Tibial artery (tissue), 4 donors: Measurements from ENCODE around the gene MTX3.

Experiments
- DNase-seq, 2 donors: peaks; one replicate each; pipeline ENCODE4 v3.0.0-alpha.2; 2019
- H3K27ac ChIP-seq, 2 donors: fragments of 200-600 bp; sonication (generic) in 1 of 2; 1 replicate in 1 of 2; 2 replicates in 1 of 2; pipeline ENCODE4 v1.5.1; 2018 to 2019; ENCODE audit warnings: mild to moderate bottlenecking in 1 of 2
- H3K27me3 ChIP-seq, 2 donors: fragments of 200-600 bp; sonication (generic) in 1 of 2; one replicate each; pipeline versions ENCODE4 v1.5.1 to v1.6.0; 2016 to 2019
- H3K36me3 ChIP-seq, 3 donors: fragments of 200-600 bp; sonication (generic) in 2 of 3; one replicate each; pipeline ENCODE4 v1.5.1; 2016 to 2019; ENCODE audit warnings: mild to moderate bottlenecking in 2 of 3
- H3K4me1 ChIP-seq, 4 donors: fragments of 200-600 bp; sonication (generic) in 2 of 4; 1 replicate in 3 of 4; 2 replicates in 1 of 4; pipeline ENCODE4 v1.5.1; 2016 to 2019
- H3K4me3 ChIP-seq, 2 donors: fragments of 200-600 bp; sonication (generic) in 1 of 2; 1 replicate in 1 of 2; 2 replicates in 1 of 2; pipeline ENCODE4 v1.5.1; 2018 to 2019; ENCODE audit warnings: mild to moderate bottlenecking in 2 of 2
- H3K9me3 ChIP-seq, 3 donors: fragments of 200-600 bp; sonication (generic) in 1 of 3; one replicate each; pipeline ENCODE4 v1.5.1; 2016 to 2019
- intact Hi-C: fragments of 100-400 bp; cut with DNase I; formaldehyde crosslinking; loops from one replicate; pipeline ENCODE4 v1.15.0; 2023; ENCODE audit warnings: low total_unique reads
- TF ChIP-seq, protein P1 (sequence below), 2 experiments: fragments of 200-600 bp in 1 of 2; fragments of 450-650 bp in 1 of 2; IDR thresholded peaks; one replicate each; pipeline ENCODE4 v1.5.1; 2017 to 2019; ENCODE audit warnings: antibody characterized with exemption in 2 of 2, mild to moderate bottlenecking in 1 of 2, moderate library complexity in 1 of 2

The MTX3 gene

DNA sequence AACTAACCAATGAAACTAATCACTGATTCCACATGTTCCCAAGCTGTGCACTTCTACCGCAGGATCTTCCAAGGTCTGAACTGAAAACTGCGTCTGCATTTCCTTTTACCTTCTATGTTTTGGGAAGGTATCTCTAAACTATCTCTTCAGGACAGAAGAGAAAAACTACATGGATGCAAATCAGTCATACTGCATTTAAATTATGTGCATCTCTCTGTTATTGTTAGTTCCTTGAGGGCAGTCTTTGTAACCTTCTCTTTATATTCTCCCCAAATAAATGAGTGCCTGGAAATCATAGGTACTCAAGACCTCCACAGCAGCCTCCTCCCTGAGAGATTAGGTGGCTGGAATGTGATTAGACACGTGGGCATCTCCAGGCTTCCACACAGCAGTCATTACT is 17.1 kb downstream of the MTX3 start:
- DNase-seq: no peak
- TF ChIP-seq, protein P1, sequence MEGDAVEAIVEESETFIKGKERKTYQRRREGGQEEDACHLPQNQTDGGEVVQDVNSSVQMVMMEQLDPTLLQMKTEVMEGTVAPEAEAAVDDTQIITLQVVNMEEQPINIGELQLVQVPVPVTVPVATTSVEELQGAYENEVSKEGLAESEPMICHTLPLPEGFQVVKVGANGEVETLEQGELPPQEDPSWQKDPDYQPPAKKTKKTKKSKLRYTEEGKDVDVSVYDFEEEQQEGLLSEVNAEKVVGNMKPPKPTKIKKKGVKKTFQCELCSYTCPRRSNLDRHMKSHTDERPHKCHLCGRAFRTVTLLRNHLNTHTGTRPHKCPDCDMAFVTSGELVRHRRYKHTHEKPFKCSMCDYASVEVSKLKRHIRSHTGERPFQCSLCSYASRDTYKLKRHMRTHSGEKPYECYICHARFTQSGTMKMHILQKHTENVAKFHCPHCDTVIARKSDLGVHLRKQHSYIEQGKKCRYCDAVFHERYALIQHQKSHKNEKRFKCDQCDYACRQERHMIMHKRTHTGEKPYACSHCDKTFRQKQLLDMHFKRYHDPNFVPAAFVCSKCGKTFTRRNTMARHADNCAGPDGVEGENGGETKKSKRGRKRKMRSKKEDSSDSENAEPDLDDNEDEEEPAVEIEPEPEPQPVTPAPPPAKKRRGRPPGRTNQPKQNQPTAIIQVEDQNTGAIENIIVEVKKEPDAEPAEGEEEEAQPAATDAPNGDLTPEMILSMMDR (IDR thresholded peaks at IDR 0.05): no peak
- intact Hi-C loops: no loop called here
- H3K27me3 ChIP-seq: no peaks in the 10 kb centered on the region
- peaks cover 15 to 39% (median 25%) of the 10 kb centered on the region in 3 donors for H3K36me3 ChIP-seq
- no peak overlapping the region for H3K4me3 ChIP-seq
- no peaks in the 10 kb centered on the region for H3K9me3 ChIP-seq
- H3K4me1 ChIP-seq: no peaks in the 10 kb centered on the region
- H3K27ac ChIP-seq: no peak overlapping the region

DNA sequence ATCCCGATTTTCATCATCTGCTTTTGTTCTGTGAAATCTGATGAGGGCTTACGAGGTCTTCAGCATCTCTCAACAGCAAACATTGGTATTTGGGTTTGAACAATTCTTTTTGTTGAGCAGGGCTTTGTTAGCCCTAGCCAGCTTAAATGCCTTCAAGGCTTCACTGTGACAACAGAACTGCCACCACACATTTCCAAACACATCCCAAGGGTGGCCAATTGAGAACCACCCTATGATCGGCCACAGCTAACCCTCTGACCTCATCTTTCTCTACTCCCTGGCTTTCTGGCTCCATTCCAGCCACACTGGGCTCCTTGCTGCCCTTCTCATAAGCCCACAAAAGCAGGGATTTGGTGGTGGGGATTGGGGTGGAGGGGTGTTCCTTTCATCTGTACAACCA is 17.6 kb downstream of the MTX3 start:
- TF ChIP-seq, protein P1 (IDR thresholded peaks at IDR 0.05): no peak
- H3K27me3 ChIP-seq: no peaks in the 10 kb centered on the region

DNA sequence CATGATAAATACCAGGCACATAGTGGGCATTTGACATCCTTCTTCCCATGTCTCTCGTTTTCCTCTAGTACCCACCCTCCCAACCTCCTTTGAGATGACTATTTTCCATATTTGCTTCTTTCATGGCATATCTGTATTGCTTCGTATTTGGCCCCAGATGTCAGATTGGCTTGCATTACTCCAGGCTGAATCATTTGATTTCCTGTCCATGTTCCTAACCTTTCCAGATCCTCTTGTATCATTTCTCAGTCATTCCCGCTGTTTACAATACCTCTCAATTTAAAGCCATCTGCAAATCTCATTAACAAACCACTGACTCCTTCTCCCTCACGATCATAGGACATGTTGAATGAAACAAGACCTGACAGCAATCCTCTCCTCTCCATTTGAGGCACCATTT is 19.9 kb downstream of the MTX3 start:
- Histone ChIP-seq H3K36me3 (peaks cover 0 to 14% (median 7%) of the 10 kb centered on the region in 3 donors), H3K4me3 (no peak overlapping the region), H3K9me3 (no peaks in the 10 kb centered on the region), H3K27me3 (no peaks in the 10 kb centered on the region), H3K4me1 (no peaks in the 10 kb centered on the region), H3K27ac (no peak overlapping the region)
- TF ChIP-seq, protein P1 (IDR thresholded peaks at IDR 0.05): no peak
- no peak for DNase-seq
- intact Hi-C loops: no loop called here

More for the DNA sequence above, 17.6 kb downstream of the MTX3 start:
- intact Hi-C loops: no loop called here
- Histone ChIP-seq H3K4me1 (no peaks in the 10 kb centered on the region), H3K36me3 (peaks cover 13 to 34% (median 23%) of the 10 kb centered on the region in 3 donors), H3K9me3 (no peaks in the 10 kb centered on the region), H3K4me3 (no peak overlapping the region), H3K27ac (no peak overlapping the region)
- DNase-seq: no peak

DNA sequence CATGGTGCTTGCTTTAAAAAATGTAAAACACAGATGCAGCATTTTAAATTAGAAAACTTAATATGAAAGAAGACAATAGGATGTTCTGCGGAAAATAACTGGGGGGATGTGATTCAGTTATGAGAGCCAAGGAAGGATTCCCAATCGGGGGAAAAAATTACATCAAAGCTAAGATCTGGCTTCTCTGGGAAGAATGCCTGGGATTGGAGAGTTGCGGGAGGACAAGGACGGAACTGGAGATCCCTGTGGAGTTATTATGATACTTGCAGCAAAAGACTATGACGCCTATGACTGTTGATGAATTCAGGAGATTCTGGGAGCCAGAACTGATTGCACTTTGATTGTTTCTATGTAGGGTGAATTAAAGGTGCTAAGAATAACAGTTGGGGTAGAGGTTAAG is 24.6 kb downstream of the MTX3 start:
- H3K27me3 ChIP-seq: no peaks in the 10 kb centered on the region
- TF ChIP-seq, protein P1 (IDR thresholded peaks at IDR 0.05): no peak
- no peak for DNase-seq

DNA sequence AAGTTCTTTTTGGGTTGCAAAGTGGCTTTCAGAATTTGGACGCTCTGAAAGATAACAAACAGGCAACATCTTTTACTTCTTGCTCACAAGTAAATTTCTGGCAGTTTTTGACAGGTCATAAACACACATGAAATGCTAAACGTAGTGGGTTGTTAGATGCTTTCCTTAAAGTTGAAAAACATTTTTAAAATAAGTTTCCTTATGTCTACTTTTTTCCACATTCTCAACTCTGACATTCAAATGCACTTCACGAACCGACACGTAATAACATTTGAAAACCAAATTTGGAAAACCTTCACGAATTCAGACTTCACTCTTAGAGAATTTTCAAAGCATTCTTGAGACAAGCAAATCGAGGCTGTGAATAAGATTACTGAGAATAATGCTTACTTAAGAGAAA is 26.9 kb downstream of the MTX3 start:
- intact Hi-C loops: no loop called here
- no peaks in the 10 kb centered on the region for H3K9me3 ChIP-seq
- H3K27ac ChIP-seq: no peak overlapping the region
- H3K27me3 ChIP-seq: no peaks in the 10 kb centered on the region
- no peaks in the 10 kb centered on the region for H3K4me1 ChIP-seq
- TF ChIP-seq, protein P1 (IDR thresholded peaks at IDR 0.05): no peak
- no peak for DNase-seq
- H3K4me3 ChIP-seq: no peak overlapping the region
- H3K36me3 ChIP-seq: no peaks in the 10 kb centered on the region

More for the DNA sequence above, 24.6 kb downstream of the MTX3 start:
- no peaks in the 10 kb centered on the region for H3K9me3 ChIP-seq
- H3K4me3 ChIP-seq: no peak overlapping the region
- H3K36me3 ChIP-seq: no peaks in the 10 kb centered on the region
- no peak overlapping the region for H3K27ac ChIP-seq
- intact Hi-C loops: no loop called here
- H3K4me1 ChIP-seq: no peaks in the 10 kb centered on the region
